Measurements from ENCODE around the gene OR2H1.

DNA sequence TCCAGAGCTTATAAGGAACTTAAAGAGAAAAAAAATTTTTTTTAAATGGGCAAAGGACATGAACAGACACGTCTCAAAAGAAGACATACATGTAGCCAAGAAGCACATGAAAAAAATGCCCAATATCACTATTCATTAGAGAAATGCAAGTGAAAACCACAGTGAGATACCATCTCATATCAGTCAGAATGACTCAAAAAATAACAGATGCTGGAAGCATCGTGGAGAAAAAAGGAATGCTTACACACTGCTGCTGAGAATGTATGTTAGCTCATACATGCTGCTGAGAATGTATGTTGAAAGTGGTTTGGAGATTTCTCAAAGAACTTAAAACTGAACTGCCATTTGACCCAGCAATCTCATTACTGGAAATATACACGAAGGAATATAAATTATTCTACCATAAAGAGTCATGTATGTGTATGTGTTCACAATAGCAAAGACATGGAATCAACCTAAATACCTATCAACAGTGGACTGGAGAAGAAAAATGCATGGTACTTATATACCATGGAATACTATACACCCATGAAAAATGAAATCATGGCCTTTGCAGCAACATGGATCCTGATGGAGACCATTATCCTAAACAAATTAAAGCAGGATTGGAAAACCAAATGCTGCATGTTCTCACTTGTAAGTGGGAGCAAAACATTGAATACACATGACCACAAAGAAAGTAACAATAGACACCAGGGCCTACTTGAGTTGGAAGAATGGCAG lies 5.3 kb upstream of the OR2H1 start:
- TF ChIP-seq POLR2A (IDR thresholded peaks at IDR 0.05), result no peak
- TF ChIP-seq, protein P1, sequence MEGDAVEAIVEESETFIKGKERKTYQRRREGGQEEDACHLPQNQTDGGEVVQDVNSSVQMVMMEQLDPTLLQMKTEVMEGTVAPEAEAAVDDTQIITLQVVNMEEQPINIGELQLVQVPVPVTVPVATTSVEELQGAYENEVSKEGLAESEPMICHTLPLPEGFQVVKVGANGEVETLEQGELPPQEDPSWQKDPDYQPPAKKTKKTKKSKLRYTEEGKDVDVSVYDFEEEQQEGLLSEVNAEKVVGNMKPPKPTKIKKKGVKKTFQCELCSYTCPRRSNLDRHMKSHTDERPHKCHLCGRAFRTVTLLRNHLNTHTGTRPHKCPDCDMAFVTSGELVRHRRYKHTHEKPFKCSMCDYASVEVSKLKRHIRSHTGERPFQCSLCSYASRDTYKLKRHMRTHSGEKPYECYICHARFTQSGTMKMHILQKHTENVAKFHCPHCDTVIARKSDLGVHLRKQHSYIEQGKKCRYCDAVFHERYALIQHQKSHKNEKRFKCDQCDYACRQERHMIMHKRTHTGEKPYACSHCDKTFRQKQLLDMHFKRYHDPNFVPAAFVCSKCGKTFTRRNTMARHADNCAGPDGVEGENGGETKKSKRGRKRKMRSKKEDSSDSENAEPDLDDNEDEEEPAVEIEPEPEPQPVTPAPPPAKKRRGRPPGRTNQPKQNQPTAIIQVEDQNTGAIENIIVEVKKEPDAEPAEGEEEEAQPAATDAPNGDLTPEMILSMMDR (IDR thresholded peaks at IDR 0.05), result no peak

Measured in testis (tissue), 2 donors.